Measurements from ENCODE around the gene YOD1.

The YOD1 gene

DNA sequence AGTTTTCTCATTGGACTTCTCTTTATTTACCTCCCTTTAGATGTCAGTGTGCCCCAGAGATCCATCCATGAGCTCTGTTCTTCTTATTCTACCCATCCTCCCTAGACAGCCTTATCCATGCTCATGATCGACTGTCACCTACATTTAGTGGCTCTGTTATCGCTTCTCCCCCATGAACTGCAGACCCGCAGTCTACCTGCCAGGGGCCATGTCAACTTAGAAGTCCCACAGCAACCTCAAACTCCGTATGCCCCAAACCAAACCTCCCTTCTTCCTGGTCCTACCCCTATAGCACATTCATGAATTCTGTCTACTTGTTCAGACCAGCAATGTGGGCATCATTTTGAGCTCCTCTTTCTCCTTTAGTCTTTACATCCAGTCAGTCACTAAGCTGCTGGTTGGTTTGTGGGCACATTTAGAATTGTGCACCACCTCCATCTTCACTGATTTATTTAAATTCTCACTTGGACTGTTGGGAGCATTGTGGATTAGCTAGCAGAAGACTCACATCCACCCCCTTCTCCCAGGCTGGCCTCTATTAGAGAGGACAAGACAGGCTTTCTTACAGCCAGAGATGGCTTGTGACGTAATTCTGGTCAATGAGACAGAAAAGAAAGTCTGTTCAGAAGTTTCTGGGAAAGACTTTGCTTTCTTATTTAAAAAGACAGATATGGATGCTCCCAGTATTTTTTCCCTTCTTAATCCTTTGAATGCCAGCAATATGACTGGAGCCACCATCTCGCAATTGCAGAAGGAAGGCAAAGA lies 37.5 kb downstream of the YOD1 start:
- H3K27ac ChIP-seq, result no peak overlapping the region
- TF ChIP-seq, protein P1, sequence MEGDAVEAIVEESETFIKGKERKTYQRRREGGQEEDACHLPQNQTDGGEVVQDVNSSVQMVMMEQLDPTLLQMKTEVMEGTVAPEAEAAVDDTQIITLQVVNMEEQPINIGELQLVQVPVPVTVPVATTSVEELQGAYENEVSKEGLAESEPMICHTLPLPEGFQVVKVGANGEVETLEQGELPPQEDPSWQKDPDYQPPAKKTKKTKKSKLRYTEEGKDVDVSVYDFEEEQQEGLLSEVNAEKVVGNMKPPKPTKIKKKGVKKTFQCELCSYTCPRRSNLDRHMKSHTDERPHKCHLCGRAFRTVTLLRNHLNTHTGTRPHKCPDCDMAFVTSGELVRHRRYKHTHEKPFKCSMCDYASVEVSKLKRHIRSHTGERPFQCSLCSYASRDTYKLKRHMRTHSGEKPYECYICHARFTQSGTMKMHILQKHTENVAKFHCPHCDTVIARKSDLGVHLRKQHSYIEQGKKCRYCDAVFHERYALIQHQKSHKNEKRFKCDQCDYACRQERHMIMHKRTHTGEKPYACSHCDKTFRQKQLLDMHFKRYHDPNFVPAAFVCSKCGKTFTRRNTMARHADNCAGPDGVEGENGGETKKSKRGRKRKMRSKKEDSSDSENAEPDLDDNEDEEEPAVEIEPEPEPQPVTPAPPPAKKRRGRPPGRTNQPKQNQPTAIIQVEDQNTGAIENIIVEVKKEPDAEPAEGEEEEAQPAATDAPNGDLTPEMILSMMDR (conservative IDR thresholded peaks at IDR 0.05), result no peak
- no peak for TF ChIP-seq ZFX (IDR thresholded peaks at IDR 0.05)

GRCh38 chr1:207010726-207011125 lies 40.3 kb downstream of the YOD1 start:
- TF ChIP-seq, protein P1 (conservative IDR thresholded peaks at IDR 0.05), result no peak
- no peak for TF ChIP-seq ZFX (IDR thresholded peaks at IDR 0.05)
- peak overlapping the region; percentile 85 for H3K27ac ChIP-seq

- no peak for TF ChIP-seq ZFX (IDR thresholded peaks at IDR 0.05)
- TF ChIP-seq, protein P1 (conservative IDR thresholded peaks at IDR 0.05), result no peak
- peak overlapping the region; percentile 85 for H3K27ac ChIP-seq
These were observed 41.1 kb downstream of the YOD1 start for GRCh38 chr1:207009945-207010344.

- TF ChIP-seq ZFX (IDR thresholded peaks at IDR 0.05), result no peak
- TF ChIP-seq, protein P1 (conservative IDR thresholded peaks at IDR 0.05), result no peak
- H3K27ac ChIP-seq, result peak overlapping the region; percentile 85
These were observed 41.7 kb downstream of the YOD1 start for GRCh38 chr1:207009182-207009850.

DNA sequence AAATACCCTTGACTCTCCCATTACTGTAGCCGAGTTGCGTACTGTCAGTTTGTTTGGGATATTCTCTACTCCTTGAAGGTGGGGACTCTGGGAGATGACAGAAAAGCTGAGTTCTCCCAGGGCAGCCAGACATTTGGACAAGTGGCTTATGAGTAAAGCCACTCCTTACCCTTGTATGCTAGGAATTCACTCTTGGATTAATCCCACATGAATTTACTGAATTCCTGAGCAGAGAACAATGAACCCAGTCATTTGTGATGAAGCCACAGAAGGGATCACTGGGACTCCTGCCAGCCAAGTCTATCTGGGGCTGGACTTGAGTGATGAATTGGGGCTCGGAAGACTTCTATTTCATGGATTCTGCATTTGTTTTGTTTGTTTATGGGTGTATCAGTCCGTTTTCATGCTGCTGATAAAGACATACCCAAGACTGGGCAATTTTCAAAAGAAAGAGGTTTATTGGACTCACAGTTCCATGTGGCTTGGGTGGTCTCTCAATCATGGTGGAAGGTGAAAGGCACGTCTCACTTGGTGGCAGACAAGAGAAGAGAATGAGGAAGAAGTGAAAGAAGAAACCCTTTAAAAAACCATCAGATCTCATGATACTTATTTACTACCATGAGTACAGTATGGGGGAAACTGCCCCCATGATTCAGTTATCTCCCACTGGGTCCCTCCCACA lies 43.5 kb downstream of the YOD1 start:
- TF ChIP-seq, protein P1 (conservative IDR thresholded peaks at IDR 0.05), result no peak
- TF ChIP-seq ZFX (IDR thresholded peaks at IDR 0.05), result no peak
- peak overlapping the region; percentile 35 for H3K27ac ChIP-seq

DNA sequence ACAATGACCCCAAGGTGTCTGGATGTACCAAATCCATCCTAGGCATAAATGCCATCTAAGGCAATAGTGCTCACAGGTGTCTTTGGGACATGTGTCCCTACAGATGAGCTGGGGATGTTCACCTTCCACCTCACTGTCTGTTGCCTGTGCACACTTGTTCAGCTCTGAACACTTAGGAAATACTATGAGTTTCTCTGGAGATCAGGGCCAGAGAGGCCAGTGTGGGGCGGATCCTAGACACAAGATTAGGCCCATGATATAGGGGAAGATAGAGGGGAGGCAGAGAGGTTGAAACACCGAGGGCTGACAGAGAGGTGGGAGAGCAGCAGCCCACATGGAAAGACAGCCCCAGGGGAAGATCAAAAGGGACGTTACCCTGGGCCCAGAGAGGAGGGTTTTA lies 44.1 kb downstream of the YOD1 start:
- TF ChIP-seq, protein P1 (conservative IDR thresholded peaks at IDR 0.05), result no peak
- no peak for TF ChIP-seq ZFX (IDR thresholded peaks at IDR 0.05)
- peak overlapping the region; percentile 35 for H3K27ac ChIP-seq

GRCh38 chr1:207006083-207006482 lies 44.9 kb downstream of the YOD1 start:
- H3K27ac ChIP-seq, result peak overlapping the region; percentile 84
- TF ChIP-seq, protein P1 (conservative IDR thresholded peaks at IDR 0.05), result no peak
- TF ChIP-seq ZFX (IDR thresholded peaks at IDR 0.05), result no peak
